ENCODE data around the gene SLC25A22.

The SLC25A22 gene

GRCh38 chr11:798093-798713 is at the start of gene SLC25A22:
Gene SLC25A22 (minus strand): TSS chr11:798281. CDS start chr11:795006, 3,275 bp downstream.
- in situ Hi-C loops (cut with MboI; ENCODE audit: low sequenced_read_pairs): no loop called here

DNA sequence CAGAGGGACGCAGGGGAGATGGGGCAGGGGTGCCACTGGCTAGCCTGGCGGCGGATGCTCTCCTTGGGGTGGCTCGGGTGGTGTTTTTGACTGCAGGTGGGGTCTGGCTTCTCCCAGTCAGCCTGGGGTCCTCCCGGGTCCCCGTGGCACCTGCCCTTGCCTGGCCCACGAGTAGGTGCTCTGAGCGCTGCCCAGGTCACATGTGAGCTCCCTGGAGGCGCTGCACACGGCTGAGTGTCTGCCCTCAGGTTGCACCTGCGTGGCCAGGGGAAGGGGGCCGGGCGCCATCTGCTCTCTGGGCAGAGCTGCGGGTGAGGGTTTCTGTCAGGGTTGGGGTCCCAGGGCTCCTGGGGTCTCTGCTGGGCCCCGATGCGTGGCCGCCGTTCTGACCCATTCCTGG is 49.8 kb upstream of the SLC25A22 start:
- in situ Hi-C loops (cut with MboI; ENCODE audit: low sequenced_read_pairs): no loop called here

DNA sequence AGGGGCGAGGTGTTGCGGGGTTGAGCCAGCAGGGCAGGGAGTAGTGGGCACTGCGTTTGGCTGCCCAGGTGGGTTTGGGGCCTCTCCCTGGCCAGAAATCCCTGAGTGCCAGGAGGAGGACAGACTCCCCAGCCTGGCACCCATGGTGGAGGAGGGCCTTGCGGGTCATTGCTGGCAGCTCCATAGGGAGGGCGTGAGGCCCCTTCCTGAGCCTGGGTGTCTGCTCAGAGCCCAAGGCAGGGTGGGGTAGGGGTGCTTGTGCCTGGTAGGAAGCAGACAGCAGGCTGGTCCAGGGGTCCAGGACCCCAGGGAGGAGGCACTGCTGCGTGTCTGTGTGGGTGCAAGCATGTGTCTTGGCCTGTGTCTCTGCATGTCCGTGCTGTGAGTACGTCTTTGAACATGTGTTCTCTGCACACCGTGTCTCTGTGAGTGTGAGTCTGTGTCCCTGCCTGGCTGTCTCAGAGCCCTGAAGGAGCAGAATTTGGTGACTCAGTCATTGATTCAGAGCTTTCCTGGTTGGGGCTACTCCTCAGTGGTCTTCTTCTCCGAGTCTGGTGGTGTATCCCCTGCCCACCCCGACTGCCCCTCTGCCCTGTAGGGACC is 48.5 kb upstream of the SLC25A22 start:
- in situ Hi-C loops (cut with MboI; ENCODE audit: low sequenced_read_pairs): no loop called here

GRCh38 chr11:845872-846495 is 47.9 kb upstream of the SLC25A22 start:
- in situ Hi-C loops (cut with MboI; ENCODE audit: low sequenced_read_pairs): no loop called here

- in situ Hi-C loops (cut with MboI; ENCODE audit: low sequenced_read_pairs): no loop called here
Measured at GRCh38 chr11:844693-845644, 46.9 kb upstream of the SLC25A22 start.

- in situ Hi-C loops (cut with MboI; ENCODE audit: low sequenced_read_pairs): no loop called here
Measured at GRCh38 chr11:843818-844692, 46.0 kb upstream of the SLC25A22 start.

DNA sequence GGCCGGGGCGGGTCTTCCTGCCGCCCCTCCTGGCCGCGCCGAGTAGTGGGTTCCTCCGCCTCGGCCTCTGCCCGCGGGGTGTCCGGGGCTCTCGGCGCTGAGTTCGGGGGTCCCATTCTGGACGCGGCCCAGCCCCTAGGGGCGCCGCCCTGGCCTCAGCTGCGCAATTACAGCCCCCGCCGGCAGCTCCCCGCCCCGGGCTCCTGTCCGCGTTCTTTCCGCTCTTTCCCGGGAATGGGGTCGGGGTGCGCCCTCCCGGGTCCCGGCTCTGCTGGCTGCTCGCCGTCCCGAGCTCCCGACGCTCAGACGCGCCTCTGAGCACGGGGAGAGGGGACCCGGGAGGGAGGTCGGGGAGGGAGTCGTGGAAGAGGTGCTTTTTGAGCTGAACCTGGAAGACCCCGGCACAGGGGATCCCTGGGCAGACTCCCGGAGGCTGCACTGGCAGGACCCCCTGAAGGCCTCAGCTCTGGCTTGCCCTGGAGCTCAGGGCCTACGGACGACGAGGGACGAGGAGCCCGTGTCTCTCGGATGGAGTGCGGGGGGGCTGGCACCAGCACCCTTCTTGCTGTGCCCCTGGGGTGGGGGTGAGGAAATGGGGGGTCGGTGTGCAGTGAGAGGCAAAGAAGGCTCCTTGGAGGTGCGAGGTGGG is 45.1 kb upstream of the SLC25A22 start:
- in situ Hi-C loops (cut with MboI; ENCODE audit: low sequenced_read_pairs): no loop called here

GRCh38 chr11:842370-843002 is 44.4 kb upstream of the SLC25A22 start, which contains the start of the genes POLR2L and TSPAN4:
Gene POLR2L (minus strand): TSS chr11:842529. CDS start chr11:842508, 21 bp downstream.
Gene TSPAN4 (plus strand): TSS chr11:842852. CDS start chr11:850305, 7,453 bp downstream.
- in situ Hi-C loops (cut with MboI; ENCODE audit: low sequenced_read_pairs): no loop called here

- in situ Hi-C loops (cut with MboI; ENCODE audit: low sequenced_read_pairs): no loop called here
Measured at GRCh38 chr11:841981-842369, 43.9 kb upstream of the SLC25A22 start.

- in situ Hi-C loops (cut with MboI; ENCODE audit: low sequenced_read_pairs): no loop called here
Measured at GRCh38 chr11:839875-840617, 42.0 kb upstream of the SLC25A22 start.

DNA sequence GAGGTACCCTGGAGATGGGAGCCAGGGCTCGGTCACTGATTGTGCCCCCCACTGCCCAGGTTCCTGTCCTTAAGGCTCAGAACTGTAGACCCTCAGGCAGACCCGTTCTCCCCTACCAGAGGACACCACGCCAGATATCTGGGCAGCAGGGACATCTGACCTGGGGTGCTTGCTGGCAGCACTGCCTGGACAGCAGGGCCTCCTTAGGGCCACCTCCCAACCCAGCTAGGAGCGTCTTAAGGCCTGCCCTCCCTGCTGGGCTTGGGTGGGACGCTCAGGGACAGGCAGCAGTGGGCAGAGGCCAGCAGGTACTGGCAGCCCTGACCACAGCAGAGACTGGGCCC is 41.2 kb upstream of the SLC25A22 start:
- in situ Hi-C loops (cut with MboI; ENCODE audit: low sequenced_read_pairs): no loop called here

DNA sequence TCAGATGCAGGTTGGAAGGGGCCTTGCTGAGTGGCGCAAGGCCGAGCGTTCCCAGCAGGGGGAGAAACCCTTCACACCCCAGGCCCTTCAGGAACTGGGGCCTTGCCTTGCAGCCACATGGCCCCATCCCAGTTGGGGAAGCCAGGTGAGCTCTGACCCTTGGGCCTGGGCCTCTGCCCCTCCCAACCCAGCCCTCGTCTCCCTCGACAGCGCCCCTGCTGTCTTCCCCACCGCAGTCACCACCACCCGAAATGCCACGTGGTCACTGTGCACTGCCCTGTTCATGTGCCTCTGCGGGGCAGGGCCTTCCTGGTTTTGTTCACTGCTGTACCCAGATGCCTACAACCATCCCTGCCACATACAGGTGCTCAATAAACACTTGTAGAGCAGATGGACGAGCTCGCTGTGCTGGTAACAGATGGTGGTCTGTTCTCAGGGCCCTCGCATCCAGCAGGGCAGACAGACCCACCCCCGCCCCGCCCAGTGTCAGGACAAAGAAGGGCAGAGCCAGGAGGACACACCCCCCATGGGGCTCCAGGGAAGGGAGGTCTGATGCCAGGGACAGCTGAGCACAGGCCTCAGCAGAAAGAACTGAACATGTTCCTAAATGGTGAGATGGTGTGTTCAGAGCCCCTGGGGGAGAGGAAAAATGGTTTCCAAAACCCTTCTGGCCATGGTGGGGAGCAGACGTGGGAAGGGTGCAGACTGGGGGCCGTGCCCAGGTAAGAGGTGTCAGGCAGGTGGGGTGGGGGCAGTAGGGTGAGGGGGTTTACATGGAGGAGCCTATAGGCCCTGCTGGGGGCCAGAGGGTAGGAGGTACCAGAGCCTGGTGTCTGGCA is 40.6 kb upstream of the SLC25A22 start:
- in situ Hi-C loops (cut with MboI; ENCODE audit: low sequenced_read_pairs): no loop called here

DNA sequence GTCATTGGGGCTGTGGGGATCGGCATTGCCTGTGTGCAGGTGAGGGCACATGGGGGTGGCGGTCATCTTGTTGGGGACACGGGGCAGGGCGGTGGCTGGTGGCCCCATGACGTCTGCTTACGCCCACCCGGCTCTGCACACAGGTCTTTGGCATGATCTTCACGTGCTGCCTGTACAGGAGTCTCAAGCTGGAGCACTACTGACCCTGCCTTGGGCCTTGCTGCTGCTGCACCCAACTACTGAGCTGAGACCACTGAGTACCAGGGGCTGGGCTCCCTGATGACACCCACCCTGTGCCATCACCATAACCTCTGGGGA is 39.9 kb upstream of the SLC25A22 start:
- in situ Hi-C loops (cut with MboI; ENCODE audit: low sequenced_read_pairs): no loop called here

- in situ Hi-C loops (cut with MboI; ENCODE audit: low sequenced_read_pairs): no loop called here
Measured at GRCh38 chr11:837189-837989, 39.3 kb upstream of the SLC25A22 start.

DNA sequence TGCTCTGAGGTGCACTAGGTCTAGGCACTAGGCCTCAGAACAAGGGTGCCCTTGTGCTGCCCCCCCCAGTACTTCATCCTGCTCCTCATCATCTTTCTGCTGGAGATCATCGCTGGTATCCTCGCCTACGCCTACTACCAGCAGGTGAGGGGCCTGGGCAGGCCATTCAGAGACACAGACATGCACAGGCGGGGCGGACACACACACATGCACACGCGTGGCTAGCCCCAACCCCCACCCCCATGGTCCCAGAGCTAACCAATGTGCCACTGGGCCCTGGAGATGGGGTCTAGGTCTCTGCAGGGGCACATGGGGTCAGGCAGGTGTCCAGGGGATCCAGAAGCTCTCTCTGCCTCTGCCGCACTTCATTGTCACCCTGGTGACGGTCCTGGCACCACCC is 38.6 kb upstream of the SLC25A22 start:
- in situ Hi-C loops (cut with MboI; ENCODE audit: low sequenced_read_pairs): no loop called here

GRCh38 chr11:836274-836673 is 38.2 kb upstream of the SLC25A22 start:
- in situ Hi-C loops (cut with MboI; ENCODE audit: low sequenced_read_pairs): no loop called here

All from hTERT RPE-1 (cell line).